ENCODE measurements around the gene ZNF324B.
"Not testable (repeated sequence)": the region's sequence is repeated elsewhere in the genome, so short reads cannot be mapped to it uniquely, and the experiment has no call there.

The ZNF324B gene

GRCh38 chr19:58482372-58482771 lies 30.9 kb downstream of the ZNF324B start:
- no peak for DNase-seq

GRCh38 chr19:58483776-58484175 lies 32.4 kb downstream of the ZNF324B start:
- no peak for DNase-seq

- not testable (repeated sequence) for DNase-seq
These were observed 32.9 kb downstream of the ZNF324B start for GRCh38 chr19:58484349-58484748.

GRCh38 chr19:58491393-58491792 lies 40.0 kb downstream of the ZNF324B start:
- DNase-seq = no peak

- no peak for DNase-seq
These were observed 40.8 kb downstream of the ZNF324B start for GRCh38 chr19:58492265-58492664.

GRCh38 chr19:58497634-58498170 lies 46.3 kb downstream of the ZNF324B start:
- no peak for DNase-seq

GRCh38 chr19:58498316-58499020 lies 47.0 kb downstream of the ZNF324B start:
- DNase-seq = no peak

- peak; percentile 100 for DNase-seq
These were observed 47.9 kb downstream of the ZNF324B start for GRCh38 chr19:58499021-58499927.

GRCh38 chr19:58500242-58500641 lies 48.8 kb downstream of the ZNF324B start:
- DNase-seq = no peak
